ENCODE results near the gene FIGNL2. TPM values are rescaled to one million over a fixed set of nuclear protein-coding genes. Genes with fewer than 3 reads are reported as not detected.

The FIGNL2 gene
- total RNA-seq, 1 experiment from 2014 or later: 0.21 TPM

- no peaks in the 10 kb centered on the region for H3K36me3 ChIP-seq (ENCODE audit: insufficient read depth, low read length, poor library complexity, severe bottlenecking)
- ChIA-PET CTCF (no interaction called here), POLR2A (ENCODE audit: low non-redundant PET) (no interaction called here)
- H3K27me3 ChIP-seq (replicated peaks; ENCODE audit: insufficient read depth, low read depth, low read length, poor library complexity): peaks cover 21% of the 10 kb centered on the region
- no peaks in the 10 kb centered on the region for H3K9me3 ChIP-seq (ENCODE audit: low read depth, low read length, poor library complexity, severe bottlenecking)
- intact Hi-C loops (cut with micrococcal nuclease; ENCODE audit: unreplicated experiment): no loop called here
- no peak for TF ChIP-seq CTCF (conservative IDR thresholded peaks at IDR 0.05; ENCODE audit: low read depth, low read length)
- no peak for TF ChIP-seq EZH2 (IDR thresholded peaks at IDR 0.05; ENCODE audit: borderline replicate concordance, low read depth, low read length, poor library complexity, severe bottlenecking)
- H3K4me1 ChIP-seq (ENCODE audit: insufficient read depth, low read length, poor library complexity, severe bottlenecking): peaks cover 6% of the 10 kb centered on the region
- no peak overlapping the region for H3K27ac ChIP-seq (ENCODE audit: low read depth, low read length, poor library complexity, severe bottlenecking)
- H3K4me3 ChIP-seq (ENCODE audit: low read depth, low read length, poor library complexity, severe bottlenecking): no peak overlapping the region
- BruUV-seq (replicated peaks): no TSS peak
- DNase-seq (ENCODE audit: low spot score): no peak
Observed at GRCh38 chr12:51851413-51852124, 3.1 kb upstream of the FIGNL2 start.

- peaks cover 6% of the 10 kb centered on the region for H3K4me1 ChIP-seq (ENCODE audit: insufficient read depth, low read length, poor library complexity, severe bottlenecking)
- no peak for DNase-seq (ENCODE audit: low spot score)
- ChIA-PET CTCF (no interaction called here), POLR2A (ENCODE audit: low non-redundant PET) (no interaction called here)
- H3K4me3 ChIP-seq (ENCODE audit: low read depth, low read length, poor library complexity, severe bottlenecking): no peak overlapping the region
- intact Hi-C loops (cut with micrococcal nuclease; ENCODE audit: unreplicated experiment): no loop called here
- no peaks in the 10 kb centered on the region for H3K36me3 ChIP-seq (ENCODE audit: insufficient read depth, low read length, poor library complexity, severe bottlenecking)
- H3K9me3 ChIP-seq (ENCODE audit: low read depth, low read length, poor library complexity, severe bottlenecking): no peaks in the 10 kb centered on the region
- TF ChIP-seq CTCF (conservative IDR thresholded peaks at IDR 0.05; ENCODE audit: low read depth, low read length) (no peak), EZH2 (IDR thresholded peaks at IDR 0.05; ENCODE audit: borderline replicate concordance, low read depth, low read length, poor library complexity, severe bottlenecking) (no peak)
- H3K27me3 ChIP-seq (replicated peaks; ENCODE audit: insufficient read depth, low read depth, low read length, poor library complexity): peaks cover 20% of the 10 kb centered on the region
- no TSS peak for BruUV-seq (replicated peaks)
- no peak overlapping the region for H3K27ac ChIP-seq (ENCODE audit: low read depth, low read length, poor library complexity, severe bottlenecking)
Observed at GRCh38 chr12:51850965-51851299, 2.4 kb upstream of the FIGNL2 start.

- ChIA-PET POLR2A (ENCODE audit: low non-redundant PET) (interaction anchor here (1.0 kb wide), 1 partner anchor 104 kb away, joined by 8 read pairs; no protein-coding TSS in a partner anchor), CTCF (interaction anchor here (0.6 kb wide), 1 partner anchor 310 kb away, joined by 5 read pairs; no protein-coding TSS in a partner anchor)
- H3K36me3 ChIP-seq (ENCODE audit: insufficient read depth, low read length, poor library complexity, severe bottlenecking): no peaks in the 10 kb centered on the region
- no peak overlapping the region for H3K4me3 ChIP-seq (ENCODE audit: low read depth, low read length, poor library complexity, severe bottlenecking)
- no TSS peak for BruUV-seq (replicated peaks)
- no peaks in the 10 kb centered on the region for H3K9me3 ChIP-seq (ENCODE audit: low read depth, low read length, poor library complexity, severe bottlenecking)
- H3K27ac ChIP-seq (ENCODE audit: low read depth, low read length, poor library complexity, severe bottlenecking): no peak overlapping the region
- H3K27me3 ChIP-seq (replicated peaks; ENCODE audit: insufficient read depth, low read depth, low read length, poor library complexity): peaks cover 15% of the 10 kb centered on the region
- TF ChIP-seq CTCF (conservative IDR thresholded peaks at IDR 0.05; ENCODE audit: low read depth, low read length) (no peak), EZH2 (IDR thresholded peaks at IDR 0.05; ENCODE audit: borderline replicate concordance, low read depth, low read length, poor library complexity, severe bottlenecking) (no peak)
- H3K4me1 ChIP-seq (ENCODE audit: insufficient read depth, low read length, poor library complexity, severe bottlenecking): peaks cover 6% of the 10 kb centered on the region
- no peak for DNase-seq (ENCODE audit: low spot score)
- intact Hi-C loops (cut with micrococcal nuclease; ENCODE audit: unreplicated experiment): no loop called here
Observed at GRCh38 chr12:51850081-51850964, 1.8 kb upstream of the FIGNL2 start.

All from A673 (cell line).